Heart right ventricle (tissue), 16 donors: ENCODE data around the gene RYR1. TPM values are rescaled to one million over a fixed set of nuclear protein-coding genes. Genes with fewer than 3 reads are reported as not detected.

Experiments
- ATAC-seq, 8 donors: fragments of 200-7000 bp; cut with Tn5 transposase; one replicate each; pipeline ENCODE4 v1.9.1; 2020; ENCODE audit warnings: mild to moderate bottlenecking in 8 of 8, moderate library complexity in 8 of 8, moderate number of reproducible peaks in 1 of 8
- DNase-seq, 2 donors: peaks; one replicate each; pipeline ENCODE4 v3.0.0-alpha.2; 2020
- H3K27ac ChIP-seq, 10 donors: fragments of 200-600 bp; sonication (generic) in 2 of 10; one replicate each; pipeline versions ENCODE4 v1.5.0 to v1.8.0; 2020 to 2022; ENCODE audit warnings: mild to moderate bottlenecking in 3 of 10
- H3K27me3 ChIP-seq, 7 donors: fragments of 200-600 bp; one replicate each; pipeline ENCODE4 v1.8.0; 2021 to 2022; ENCODE audit warnings: mild to moderate bottlenecking in 2 of 7
- H3K36me3 ChIP-seq, 9 donors: fragments of 200-600 bp; sonication (generic) in 1 of 9; one replicate each; pipeline versions ENCODE4 v1.5.0 to v1.8.0; 2020 to 2022; ENCODE audit warnings: mild to moderate bottlenecking in 2 of 9
- H3K4me1 ChIP-seq, 9 donors: fragments of 200-600 bp; sonication (generic) in 1 of 9; one replicate each; pipeline versions ENCODE4 v1.5.0 to v1.8.0; 2020 to 2022; ENCODE audit warnings: mild to moderate bottlenecking in 4 of 9
- H3K4me3 ChIP-seq, 10 donors: fragments of 200-600 bp; sonication (generic) in 2 of 10; one replicate each; pipeline versions ENCODE4 v1.5.0 to v1.8.0; 2020 to 2022; ENCODE audit warnings: mild to moderate bottlenecking in 7 of 10, moderate library complexity in 2 of 10
- H3K9me3 ChIP-seq, 11 donors: fragments of 200-600 bp in 10 of 11; sonication (generic) in 2 of 11; one replicate each; pipeline versions ENCODE4 v1.5.0 to v1.8.0; 2013 to 2022; ENCODE audit warnings: mild to moderate bottlenecking in 2 of 11, control low read depth in 1 of 11, moderate library complexity in 1 of 11
- WGBS, 2 donors: extraction: QIAGEN DNeasy Blood & Tissue Kit; methylation state at CpG; one replicate each; pipeline ENCODE4 v1.1.7; 2013; ENCODE audit warnings: inconsistent platforms in 1 of 2; 5-methylcytosine and 5-hydroxymethylcytosine counted together
- intact Hi-C, 10 donors: fragments of 100-400 bp; cut with DNase I; formaldehyde crosslinking; loops; one replicate each; pipeline versions ENCODE4 v1.11.1 to v1.14.2; 2022
- polyA plus RNA-seq, 2 donors: library from polyadenylated mRNA; stranded (reverse); fragments of 200-250 nt; gene quantifications; one replicate each; pipeline ENCODE4 v1.2.3, GENCODE V29; 2013
- total RNA-seq, 10 donors: library from RNA; stranded (reverse); fragmentation: NEBNext Ultra II Directional in 3 of 10; extraction: Animal tissue kit (Norgen Biotek cat#: 25700) in 3 of 10; gene quantifications; one replicate each; pipeline versions ENCODE4 v1.2.1 to v1.2.4, GENCODE V29; 2021 to 2023
- TF ChIP-seq, protein P1 (sequence below), 9 donors: fragments of 200-600 bp; sonication (generic) in 2 of 9; IDR thresholded peaks; one replicate each; pipeline versions ENCODE4 v1.5.0 to v1.8.0; 2021 to 2022; ENCODE audit warnings: antibody characterized with exemption in 9 of 9, mild to moderate bottlenecking in 5 of 9, moderate library complexity in 1 of 9
- donor health status: Arrhythmogenic right ventricular cardiomyopathy.
- donor health status: ischemic (EF 13 %, LVEDD 7.1; RV severe dilation, severe dysfunction).
- donor health status: healthy with polysubstance abuse.
- donor health status: DM: no; HTN: yes; CAD: no.
- donor health status: DM: no; HTN: no; CAD: no.
- donor health status: ischemic (EF 25% LVEDD 6.9; RV normal size, moderate dysfunction).
- donor health status: ischemic (EF 25% LVEDD 5.7; RV mildly dilated, moderate dysfunction).
- donor health status: healthy.
- donor health status: DM: yes; HTN: yes; CAD: no.
- donor health status: Ischemic cardiomyopathy.
- donor health status: ischemic (EF 35%, LVEDD 5.7; RV mildly dilated, moderate dysfunction).
- donor health status: nonischemic (EF 11% LVEDD 7.7; RV severe dilation, severe dysfunction).
- donor health status: DM: yes; HTN: yes; CAD: no.
- donor health status: PGD.
- donor health status: ischemic (EF 29% LVEDD 5.4; RV normal size, mild dysfunction).
- donor health status: nonischemic (EF 23%, LVEDD 6.1; RV moderate dilation, normal function).

RYR1 gene
- total and polyA plus RNA-seq, 12 donors = 0.20 to 1.7 (median 0.74) TPM

DNA sequence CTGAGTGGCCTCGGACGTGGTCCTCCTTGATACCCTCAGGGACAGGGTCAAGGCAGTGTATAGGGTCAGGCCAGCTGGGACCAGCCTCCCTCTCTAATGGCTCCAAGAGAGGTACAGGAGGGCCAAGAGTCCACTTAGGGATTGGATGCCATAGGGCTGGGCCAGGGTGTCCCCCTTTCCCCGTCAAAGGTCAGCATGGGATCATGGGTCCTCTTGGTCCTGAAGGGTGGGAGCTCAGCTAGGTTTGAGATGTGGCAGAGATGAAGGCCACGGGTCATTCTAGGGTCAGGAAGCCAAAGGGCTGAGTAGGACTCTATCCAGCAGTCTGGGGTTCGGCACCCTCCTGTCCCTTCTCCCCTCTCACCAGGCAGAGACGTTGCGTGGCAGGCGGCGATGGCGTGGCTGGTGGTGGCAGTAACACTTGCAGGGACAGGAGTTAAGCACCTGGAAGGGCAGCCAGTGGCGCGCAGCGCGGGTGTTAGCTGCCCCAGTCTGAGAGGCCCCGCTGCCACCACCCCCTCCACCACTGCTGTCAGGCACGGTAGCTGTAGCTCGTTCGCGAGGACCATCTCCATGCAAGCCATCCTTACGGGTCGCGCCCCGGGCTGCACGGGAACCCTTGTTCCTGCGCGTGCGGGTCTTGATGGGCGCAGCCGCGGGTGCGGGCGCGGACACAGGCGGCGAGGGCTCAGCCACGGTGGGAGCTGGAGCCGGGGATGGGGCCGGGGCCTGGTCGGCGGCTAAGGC is 48.3 kb upstream of the RYR1 start:
- no peak overlapping the region for H3K4me3 ChIP-seq
- TF ChIP-seq, protein P1, sequence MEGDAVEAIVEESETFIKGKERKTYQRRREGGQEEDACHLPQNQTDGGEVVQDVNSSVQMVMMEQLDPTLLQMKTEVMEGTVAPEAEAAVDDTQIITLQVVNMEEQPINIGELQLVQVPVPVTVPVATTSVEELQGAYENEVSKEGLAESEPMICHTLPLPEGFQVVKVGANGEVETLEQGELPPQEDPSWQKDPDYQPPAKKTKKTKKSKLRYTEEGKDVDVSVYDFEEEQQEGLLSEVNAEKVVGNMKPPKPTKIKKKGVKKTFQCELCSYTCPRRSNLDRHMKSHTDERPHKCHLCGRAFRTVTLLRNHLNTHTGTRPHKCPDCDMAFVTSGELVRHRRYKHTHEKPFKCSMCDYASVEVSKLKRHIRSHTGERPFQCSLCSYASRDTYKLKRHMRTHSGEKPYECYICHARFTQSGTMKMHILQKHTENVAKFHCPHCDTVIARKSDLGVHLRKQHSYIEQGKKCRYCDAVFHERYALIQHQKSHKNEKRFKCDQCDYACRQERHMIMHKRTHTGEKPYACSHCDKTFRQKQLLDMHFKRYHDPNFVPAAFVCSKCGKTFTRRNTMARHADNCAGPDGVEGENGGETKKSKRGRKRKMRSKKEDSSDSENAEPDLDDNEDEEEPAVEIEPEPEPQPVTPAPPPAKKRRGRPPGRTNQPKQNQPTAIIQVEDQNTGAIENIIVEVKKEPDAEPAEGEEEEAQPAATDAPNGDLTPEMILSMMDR (IDR thresholded peaks at IDR 0.05) = no peak
- WGBS, 2 donors = 80 to 81% methylated on average over 40 of the region's 40 CpGs
- no peak for ATAC-seq
- peaks cover 0 to 49% (median 0%) of the 10 kb centered on the region in 7 donors for H3K27me3 ChIP-seq
- no peaks in the 10 kb centered on the region for H3K9me3 ChIP-seq
- H3K4me1 ChIP-seq = peaks cover 15 to 45% (median 33%) of the 10 kb centered on the region in 9 donors
- no peak overlapping the region for H3K27ac ChIP-seq
- DNase-seq = no peak
- peaks cover 0 to 63% (median 39%) of the 10 kb centered on the region in 9 donors for H3K36me3 ChIP-seq
- intact Hi-C loops = no loop called here

DNA sequence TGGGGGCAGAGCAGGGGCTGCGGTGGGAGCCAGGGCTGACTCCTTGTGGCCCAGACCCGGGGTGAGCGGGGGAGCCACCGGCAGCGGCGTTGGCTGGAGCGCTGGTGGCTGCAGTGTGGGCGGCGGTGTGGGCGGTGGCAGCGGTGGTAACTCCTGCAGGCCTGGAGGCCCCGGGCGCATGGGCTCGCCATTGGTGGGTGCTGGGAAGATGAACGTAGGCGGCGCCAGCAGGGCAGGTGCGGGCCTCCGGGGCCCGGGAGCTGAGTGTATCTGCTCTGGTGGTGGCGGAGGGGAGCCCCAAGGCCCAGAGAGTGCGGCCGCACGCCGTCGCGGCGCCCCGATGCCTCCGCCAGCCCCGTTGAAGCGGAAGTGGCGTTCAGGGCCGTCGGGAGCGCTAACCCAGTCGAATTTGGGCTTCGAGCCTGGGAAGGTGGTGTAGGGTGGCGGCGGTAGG is 47.7 kb upstream of the RYR1 start:
- no peak overlapping the region for H3K4me3 ChIP-seq
- TF ChIP-seq, protein P1 (IDR thresholded peaks at IDR 0.05) = no peak
- H3K4me1 ChIP-seq = peaks cover 15 to 47% (median 33%) of the 10 kb centered on the region in 9 donors
- ATAC-seq (no peak), DNase-seq (no peak)
- WGBS, 2 donors = 54 to 66% methylated on average over 33 to 40 of the region's 40 CpGs
- peaks cover 0 to 55% (median 0%) of the 10 kb centered on the region in 7 donors for H3K27me3 ChIP-seq
- H3K27ac ChIP-seq = no peak overlapping the region
- H3K9me3 ChIP-seq = no peaks in the 10 kb centered on the region
- peaks cover 0 to 57% (median 35%) of the 10 kb centered on the region in 9 donors for H3K36me3 ChIP-seq
- intact Hi-C loops = no loop called here

DNA sequence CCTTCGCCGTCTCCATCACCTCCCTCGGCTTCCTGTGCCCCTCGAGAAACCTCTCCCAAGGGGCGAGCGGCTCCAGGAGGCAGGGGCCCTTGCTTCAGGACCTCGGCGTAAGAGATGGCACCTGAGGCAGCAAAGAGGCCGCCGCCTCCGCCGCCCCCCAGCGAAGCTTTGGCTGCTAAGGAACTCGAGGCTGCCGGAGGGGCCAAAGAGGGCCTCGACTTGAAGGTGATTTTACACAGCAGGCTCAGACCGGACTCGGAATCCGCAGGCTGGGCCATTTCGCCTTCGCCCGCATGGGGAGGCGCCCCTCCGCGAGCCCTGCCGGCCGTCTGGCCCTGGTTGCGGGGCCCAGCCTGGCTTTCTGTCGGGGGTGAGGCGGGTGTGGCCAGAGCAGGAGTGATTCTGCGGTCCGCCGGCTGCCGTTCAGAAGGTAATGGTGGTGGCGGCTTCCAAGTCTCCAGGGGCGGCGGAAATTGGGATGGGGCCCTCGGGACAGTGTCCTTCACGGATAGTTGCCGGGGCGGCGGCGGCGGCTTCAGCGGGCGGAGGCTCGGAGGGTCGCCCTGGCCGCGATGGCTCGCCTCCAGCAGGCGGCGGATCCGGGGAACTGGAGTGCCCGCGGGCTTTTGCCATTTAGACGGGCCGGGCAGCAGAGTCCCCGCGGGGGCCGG is 47.1 kb upstream of the RYR1 start:
- DNase-seq (no peak), ATAC-seq (peak in 1 of 8 donors; percentile 4)
- H3K36me3 ChIP-seq = peaks cover 0 to 51% (median 29%) of the 10 kb centered on the region in 9 donors
- whole genome bisulfite sequencing, 2 donors = 52 to 56% methylated on average over 61 of the region's 61 CpGs
- H3K4me1 ChIP-seq = peaks cover 15 to 47% (median 33%) of the 10 kb centered on the region in 9 donors
- H3K27me3 ChIP-seq = peaks cover 0 to 57% (median 0%) of the 10 kb centered on the region in 7 donors
- TF ChIP-seq, protein P1 (IDR thresholded peaks at IDR 0.05) = no peak
- no peaks in the 10 kb centered on the region for H3K9me3 ChIP-seq
- H3K27ac ChIP-seq = peak overlapping the region in 1 of 10 donors; percentile 87
- intact Hi-C loops = no loop called here
- H3K4me3 ChIP-seq = peak overlapping the region in 3 of 10 donors; percentile 57 to 64 (median 59)

DNA sequence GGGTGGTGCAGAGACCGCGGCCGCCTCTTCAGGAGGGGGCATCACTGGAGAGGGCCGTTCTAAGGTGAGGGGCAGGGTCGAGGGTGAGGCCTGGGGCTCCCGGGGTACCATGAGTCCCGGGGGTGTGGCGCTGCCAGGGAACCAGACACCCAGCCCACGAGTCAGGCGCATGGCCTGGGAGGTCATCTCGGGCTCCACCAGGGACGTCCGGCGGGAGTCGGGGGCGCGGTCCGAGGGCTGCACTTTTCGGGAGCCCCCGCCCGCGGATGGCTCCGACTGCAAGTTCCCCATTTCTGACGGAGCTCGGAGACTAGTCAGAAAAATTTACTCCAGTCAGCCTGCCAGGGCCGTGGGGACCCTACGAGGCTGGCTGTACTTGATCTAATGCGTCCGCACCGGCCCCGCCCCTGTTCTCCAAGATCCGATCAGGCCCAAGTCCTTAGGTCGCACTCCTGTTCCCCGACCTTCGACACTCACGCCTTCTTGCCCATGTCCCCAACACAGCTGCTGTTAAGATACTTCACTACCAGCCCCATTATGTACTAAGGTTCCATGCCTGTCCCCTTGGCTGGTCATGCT is 46.4 kb upstream of the RYR1 start:
- Histone ChIP-seq H3K27ac (peak overlapping the region in 3 of 10 donors; percentile 43 to 87 (median 52)), H3K9me3 (no peaks in the 10 kb centered on the region), H3K27me3 (peaks cover 0 to 63% (median 0%) of the 10 kb centered on the region in 7 donors), H3K36me3 (peaks cover 0 to 45% (median 22%) of the 10 kb centered on the region in 9 donors), H3K4me3 (peak overlapping the region; percentile 33 to 64 (median 54)), H3K4me1 (peaks cover 15 to 47% (median 33%) of the 10 kb centered on the region in 9 donors)
- WGBS, 2 donors = 13 to 15% methylated on average over 36 of the region's 36 CpGs
- intact Hi-C loops = no loop called here
- ATAC-seq (peak in 5 of 8 donors; percentile 1 to 19 (median 3)), DNase-seq (peak in 1 of 2 donors; percentile 28)
- TF ChIP-seq, protein P1 (IDR thresholded peaks at IDR 0.05) = no peak
